HepG2 (cell line): ENCODE results near the gene TADA2B. TPM values are rescaled to one million over a fixed set of nuclear protein-coding genes. Genes with fewer than 3 reads are reported as not detected.
A peak's percentile ranks its signal among the peaks of the same experiment; 100 is the strongest.

ENCODE experiments used
- AGO2 ChIP-seq: fragments of 200-400 bp; formaldehyde crosslinking; optimal IDR thresholded peaks from 2 replicates; pipeline ENCODE3; 2017; ENCODE audit warnings: mild to moderate bottlenecking, low read depth, low read length, moderate library complexity
- BATF2 ChIP-seq: sonication (generic); formaldehyde crosslinking; IDR thresholded peaks from 2 replicates; pipeline ENCODE4 v1.8.0; 2022; ENCODE audit warnings: mild to moderate bottlenecking, missing genetic modification reagents, moderate library complexity
- CSRNP1 ChIP-seq: sonication (generic); formaldehyde crosslinking; IDR thresholded peaks from 2 replicates; pipeline ENCODE4 v1.8.1; 2023; ENCODE audit warnings: mild to moderate bottlenecking, missing genetic modification reagents
- DMAP1 ChIP-seq: IDR thresholded peaks from 2 replicates; pipeline ENCODE4 v1.6.1; 2016
- E2F2 ChIP-seq: sonication (generic); formaldehyde crosslinking; IDR thresholded peaks from 2 replicates; pipeline ENCODE4 v1.4.0; 2020; ENCODE audit warnings: missing genetic modification reagents, borderline replicate concordance
- GMEB2 ChIP-seq: IDR thresholded peaks from 2 replicates; pipeline ENCODE4 v1.6.1; 2016; ENCODE audit warnings: missing biosample characterization, missing genetic modification reagents, low read depth
- HNF1B ChIP-seq: sonication (generic); formaldehyde crosslinking; IDR thresholded peaks from 2 replicates; pipeline ENCODE4 v1.5.1; 2020; ENCODE audit warnings: mild to moderate bottlenecking, moderate library complexity, missing genetic modification reagents
- HOXA3 ChIP-seq: sonication (generic); formaldehyde crosslinking; IDR thresholded peaks from 2 replicates; pipeline ENCODE4 v1.5.0; 2020; ENCODE audit warnings: missing genetic modification reagents
- MATR3 ChIP-seq: sonication (generic); formaldehyde crosslinking; IDR thresholded peaks from 2 replicates; pipeline ENCODE4 v1.4.0; 2020; ENCODE audit warnings: missing genetic modification reagents
- NFIC ChIP-seq: IDR thresholded peaks from 2 replicates; pipeline ENCODE4 v1.6.1; 2012; ENCODE audit warnings: mild to moderate bottlenecking, low read length, inconsistent platforms
- NFKB2 ChIP-seq: sonication (generic); formaldehyde crosslinking; IDR thresholded peaks from 2 replicates; pipeline ENCODE4 v1.4.0; 2020; ENCODE audit warnings: missing genetic modification reagents, borderline replicate concordance
- PHB2 ChIP-seq: fragments of 450-650 bp; IDR thresholded peaks from 2 replicates; pipeline ENCODE4 v1.6.1; 2018; ENCODE audit not compliant: partially characterized antibody
- SP5 ChIP-seq: IDR thresholded peaks from 2 replicates; pipeline ENCODE4 v1.6.1; 2016; ENCODE audit warnings: low read depth, borderline replicate concordance
- STAG1 ChIP-seq: sonication (generic); formaldehyde crosslinking; IDR thresholded peaks from 2 replicates; pipeline ENCODE4 v1.4.0; 2020; ENCODE audit warnings: missing genetic modification reagents
- STAT5B ChIP-seq: sonication (generic); formaldehyde crosslinking; IDR thresholded peaks from 2 replicates; pipeline ENCODE4 v1.4.0; 2020; ENCODE audit warnings: missing genetic modification reagents
- TFDP2 ChIP-seq: sonication (generic); formaldehyde crosslinking; IDR thresholded peaks from 2 replicates; pipeline ENCODE4 v1.4.0; 2020; ENCODE audit warnings: missing genetic modification reagents
- THAP11 ChIP-seq: IDR thresholded peaks from 2 replicates; pipeline ENCODE4 v1.6.1; 2016; ENCODE audit warnings: missing biosample characterization, missing genetic modification reagents
- TIGD3 ChIP-seq: sonication (generic); formaldehyde crosslinking; IDR thresholded peaks from 2 replicates; pipeline ENCODE4 v1.5.1; 2020; ENCODE audit warnings: mild to moderate bottlenecking, missing genetic modification reagents, borderline replicate concordance
- ZNF205 ChIP-seq: IDR thresholded peaks from 2 replicates; pipeline ENCODE4 v1.6.1; 2018; ENCODE audit warnings: missing biosample characterization, missing genetic modification reagents
- ZNF720 ChIP-seq: sonication (generic); formaldehyde crosslinking; IDR thresholded peaks from 2 replicates; pipeline ENCODE4 v1.4.0; 2020; ENCODE audit warnings: missing genetic modification reagents
- ZNF746 ChIP-seq: sonication (generic); formaldehyde crosslinking; IDR thresholded peaks from 2 replicates; pipeline ENCODE4 v1.8.0; 2022; ENCODE audit warnings: mild to moderate bottlenecking, missing genetic modification reagents
- polyA plus RNA-seq, 8 experiments: library from polyadenylated mRNA; depleted of rRNA in 3 of 8; stranded (reverse) in 7 of 8; unstranded in 1 of 8; fragments of >200 nt; fragmentation: Illumina TruSeq in 4 of 8; extraction: Trizol in 4 of 8; gene quantifications; 2 replicates each; pipeline versions ENCODE4 v1.2.1 to v1.2.3, GENCODE V29; 2011 to 2016; ENCODE audit warnings: low read depth in 4 of 8, missing spikeins in 1 of 8, mixed read lengths in 1 of 8; ENCODE audit not compliant: insufficient read depth in 1 of 8
- total RNA-seq, 5 experiments: library from RNA; depleted of rRNA; stranded (reverse); fragments of >200 nt; fragmentation: Illumina TruSeq; extraction: Trizol; gene quantifications; 2 replicates each; pipeline ENCODE4 v1.2.3, GENCODE V29; 2016; ENCODE audit warnings: low read depth in 1 of 5

TADA2B gene
- total and polyA plus RNA-seq, 2 of the 13 experiments (the other 11 are each of a cell fraction or from before 2014, with no cell fraction given): 4.6 to 8.9 TPM

- TF ChIP-seq GMEB2 (CRISPR knock-in tag) (no peak), BATF2 (0 out of 2 replicates have a peak, but pooled peaks have one; percentile 27), HOXA3 (CRISPR knock-in tag) (no peak), ZNF720 (CRISPR knock-in tag) (no peak), NFIC (no peak), MATR3 (no peak), CSRNP1 (CRISPR knock-in tag) (no peak), SP5 (peak; percentile 16; the same call in 1 of the 2 replicates), PHB2 (no peak), TIGD3 (CRISPR knock-in tag) (no peak), TFDP2 (peak; percentile 89), NFKB2 (CRISPR knock-in tag) (no peak; the same call in 1 of the 2 replicates), STAT5B (no peak), HNF1B (peak; percentile 58), THAP11 (no peak), AGO2 (no peak), STAG1 (CRISPR knock-in tag) (no peak), ZNF205 (peak; percentile 25; the same call in 1 of the 2 replicates), DMAP1 (no peak), ZNF746 (CRISPR knock-in tag) (no peak), E2F2 (no peak)
Measured at GRCh38 chr4:7042503-7043283, 479 bp upstream of the TADA2B start (continued).
